ENCODE results near the gene AGPAT4.

Gene AGPAT4

DNA sequence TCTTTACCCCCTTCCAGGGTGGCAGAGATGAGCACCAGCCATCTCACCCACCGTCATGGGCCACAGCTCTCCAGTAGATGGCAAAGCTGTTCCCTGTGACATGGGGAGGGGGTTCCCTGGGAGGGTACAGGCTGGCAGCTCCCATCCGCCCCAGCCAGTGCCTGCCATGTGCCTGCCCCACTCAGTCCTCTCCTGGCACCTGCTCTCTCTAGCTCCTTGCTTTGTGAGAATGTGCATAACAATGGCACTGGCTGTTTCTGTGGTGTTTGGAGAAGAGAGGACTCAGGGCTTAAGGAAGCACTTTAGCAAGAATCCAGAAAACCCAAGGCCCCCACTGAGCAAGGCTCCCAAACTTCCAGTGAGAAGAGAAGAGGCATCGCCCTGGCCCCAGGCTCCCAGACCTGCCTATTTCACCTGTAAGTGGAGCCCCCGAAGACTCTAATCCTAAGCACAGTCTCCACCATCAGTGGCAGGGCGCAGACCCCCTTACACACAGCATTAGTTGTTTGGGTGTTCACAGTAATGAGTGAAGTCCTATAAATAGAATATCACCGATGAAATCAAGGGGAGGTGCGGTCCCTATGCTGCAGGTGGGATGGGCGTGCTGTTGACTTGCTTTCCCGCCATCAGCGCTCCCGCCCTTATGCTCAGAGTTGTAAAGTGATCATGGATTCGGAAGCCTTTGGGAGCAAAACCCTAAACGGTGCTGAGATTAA is 110.2 kb downstream of the AGPAT4 start:
- no peaks in the 10 kb centered on the region for H3K27me3 ChIP-seq (ENCODE audit: control insufficient read depth in 5 of 5, insufficient read depth in 4 of 5, low read length in 5 of 5)
- H3K9ac ChIP-seq (ENCODE audit: low read length in 5 of 5), result no peak overlapping the region
- H3K4me3 ChIP-seq (ENCODE audit: low read depth in 1 of 5, low read length in 5 of 5), result no peak overlapping the region
- H3K36me3 ChIP-seq (ENCODE audit: control insufficient read depth in 5 of 5, insufficient read depth in 5 of 5, low read length in 5 of 5), result peaks cover 0 to 51% (median 25%) of the 10 kb centered on the region in 5 donors
- no peak overlapping the region for H3K27ac ChIP-seq (ENCODE audit: low read depth, low read length)
- peaks cover under 1 to 21% (median 10%) of the 10 kb centered on the region in 5 donors for H3K4me1 ChIP-seq (ENCODE audit: control insufficient read depth in 5 of 5, insufficient read depth in 5 of 5, low read length in 5 of 5)
- H3K9me3 ChIP-seq (ENCODE audit: control insufficient read depth in 5 of 5, low read length in 5 of 5), result no peaks in the 10 kb centered on the region

GRCh38 chr6:161162722-161163121 is 111.1 kb downstream of the AGPAT4 start:
- Histone ChIP-seq H3K4me1 (ENCODE audit: control insufficient read depth in 5 of 5, insufficient read depth in 5 of 5, low read length in 5 of 5) (peaks cover 0 to 20% (median 5%) of the 10 kb centered on the region in 5 donors), H3K27ac (ENCODE audit: low read depth, low read length) (no peak overlapping the region), H3K4me3 (ENCODE audit: low read depth in 1 of 5, low read length in 5 of 5) (no peak overlapping the region), H3K27me3 (ENCODE audit: control insufficient read depth in 5 of 5, insufficient read depth in 4 of 5, low read length in 5 of 5) (no peaks in the 10 kb centered on the region), H3K36me3 (ENCODE audit: control insufficient read depth in 5 of 5, insufficient read depth in 5 of 5, low read length in 5 of 5) (peaks cover 0 to 54% (median 25%) of the 10 kb centered on the region in 5 donors), H3K9me3 (ENCODE audit: control insufficient read depth in 5 of 5, low read length in 5 of 5) (no peaks in the 10 kb centered on the region), H3K9ac (ENCODE audit: low read length in 5 of 5) (no peak overlapping the region)

DNA sequence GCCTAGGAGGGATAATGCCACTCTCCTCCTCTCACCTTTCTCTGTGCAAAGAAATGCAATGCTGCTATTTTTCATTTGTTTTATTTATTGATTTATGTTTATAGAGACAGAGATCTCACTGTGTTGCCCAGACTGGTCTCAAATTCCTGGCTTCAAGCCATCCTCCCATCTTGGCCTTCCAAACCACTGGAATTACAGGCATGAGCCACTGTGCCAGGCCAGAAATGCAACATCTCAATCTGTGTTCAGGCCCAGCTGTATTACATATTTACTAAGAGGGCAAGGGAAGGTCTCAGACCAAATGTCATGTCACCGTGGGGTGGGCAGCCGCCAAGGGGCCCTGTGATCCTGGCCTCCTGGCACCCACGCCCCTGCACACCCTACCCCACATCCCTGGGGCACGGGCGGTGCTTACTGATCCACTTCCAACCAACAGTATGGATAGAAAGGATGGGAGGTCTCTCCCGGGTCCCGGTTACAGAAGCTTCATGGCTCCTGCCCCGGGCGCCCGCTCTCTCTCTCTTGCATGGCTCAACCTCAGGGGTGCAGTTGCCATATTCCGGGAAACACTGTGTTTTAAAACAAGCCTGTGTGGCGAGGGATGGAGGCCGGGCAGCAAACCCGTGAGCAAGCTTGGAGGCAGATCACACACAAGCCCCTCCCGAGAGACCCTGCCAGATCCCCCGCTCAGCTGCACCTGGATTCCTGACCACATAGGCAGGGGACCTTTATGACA is 111.8 kb downstream of the AGPAT4 start:
- H3K27ac ChIP-seq (ENCODE audit: low read depth, low read length), result no peak overlapping the region
- H3K27me3 ChIP-seq (ENCODE audit: control insufficient read depth in 5 of 5, insufficient read depth in 4 of 5, low read length in 5 of 5), result no peaks in the 10 kb centered on the region
- H3K4me1 ChIP-seq (ENCODE audit: control insufficient read depth in 5 of 5, insufficient read depth in 5 of 5, low read length in 5 of 5), result peaks cover 0 to 20% (median 5%) of the 10 kb centered on the region in 5 donors
- H3K9ac ChIP-seq (ENCODE audit: low read length in 5 of 5), result no peak overlapping the region
- H3K4me3 ChIP-seq (ENCODE audit: low read depth in 1 of 5, low read length in 5 of 5), result no peak overlapping the region
- H3K9me3 ChIP-seq (ENCODE audit: control insufficient read depth in 5 of 5, low read length in 5 of 5), result no peaks in the 10 kb centered on the region
- H3K36me3 ChIP-seq (ENCODE audit: control insufficient read depth in 5 of 5, insufficient read depth in 5 of 5, low read length in 5 of 5), result peaks cover 0 to 54% (median 25%) of the 10 kb centered on the region in 5 donors

DNA sequence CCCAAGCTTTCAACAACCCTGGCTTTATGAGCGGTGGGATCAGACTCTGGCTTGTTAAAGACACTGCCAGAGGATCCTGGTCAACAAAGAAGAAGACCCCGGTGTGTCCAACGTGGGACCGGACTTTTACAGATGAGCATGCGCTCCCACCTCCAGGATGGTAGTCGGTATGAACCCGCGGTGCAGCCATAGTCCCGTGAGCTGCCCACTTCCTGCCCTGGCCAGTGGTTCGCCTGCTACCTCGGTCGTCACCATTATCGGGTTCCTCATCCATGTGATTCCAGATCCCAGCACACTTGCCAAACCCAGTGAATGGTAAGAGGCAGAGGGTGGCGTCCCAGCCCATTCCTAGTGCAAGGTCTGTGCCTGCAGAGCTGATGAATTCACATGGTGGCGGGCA is 112.7 kb downstream of the AGPAT4 start:
- peaks cover 0 to 2% (median 0%) of the 10 kb centered on the region in 5 donors for H3K9me3 ChIP-seq (ENCODE audit: control insufficient read depth in 5 of 5, low read length in 5 of 5)
- peaks cover 0 to 20% (median 5%) of the 10 kb centered on the region in 5 donors for H3K4me1 ChIP-seq (ENCODE audit: control insufficient read depth in 5 of 5, insufficient read depth in 5 of 5, low read length in 5 of 5)
- H3K4me3 ChIP-seq (ENCODE audit: low read depth in 1 of 5, low read length in 5 of 5), result no peak overlapping the region
- peaks cover 0 to 52% (median 25%) of the 10 kb centered on the region in 5 donors for H3K36me3 ChIP-seq (ENCODE audit: control insufficient read depth in 5 of 5, insufficient read depth in 5 of 5, low read length in 5 of 5)
- no peak overlapping the region for H3K27ac ChIP-seq (ENCODE audit: low read depth, low read length)
- no peaks in the 10 kb centered on the region for H3K27me3 ChIP-seq (ENCODE audit: control insufficient read depth in 5 of 5, insufficient read depth in 4 of 5, low read length in 5 of 5)
- no peak overlapping the region for H3K9ac ChIP-seq (ENCODE audit: low read length in 5 of 5)

DNA sequence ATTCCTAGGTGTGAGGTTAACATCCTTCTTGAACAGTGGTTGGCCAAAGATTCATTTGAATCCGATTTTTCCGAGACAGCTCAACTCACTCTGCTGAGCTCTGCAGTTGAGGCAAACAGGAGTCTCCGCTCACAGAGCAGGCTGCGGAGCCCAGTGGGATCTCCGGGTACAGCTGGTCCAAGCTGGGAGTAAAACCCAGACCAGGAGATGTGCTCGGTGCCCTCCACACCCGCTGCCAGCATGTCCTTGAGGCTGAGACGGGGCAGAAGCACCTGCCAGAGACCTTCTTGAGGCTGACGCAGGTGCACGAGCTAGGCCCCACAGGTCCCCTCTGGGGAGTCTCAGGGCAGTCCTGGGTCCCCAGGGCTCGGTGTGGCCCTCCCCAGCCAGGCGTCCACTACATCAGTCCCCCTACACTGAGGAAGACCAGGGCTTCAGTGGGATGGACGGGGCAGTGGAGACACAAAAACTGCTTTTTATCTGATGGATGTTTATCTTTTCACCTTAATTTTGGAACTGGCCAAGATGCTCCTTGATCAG is 119.0 kb downstream of the AGPAT4 start:
- Histone ChIP-seq H3K36me3 (ENCODE audit: control insufficient read depth in 5 of 5, insufficient read depth in 5 of 5, low read length in 5 of 5) (peaks cover 0 to 53% (median 17%) of the 10 kb centered on the region in 5 donors), H3K27ac (ENCODE audit: low read depth, low read length) (no peak overlapping the region), H3K9me3 (ENCODE audit: control insufficient read depth in 5 of 5, low read length in 5 of 5) (peaks cover 0 to 4% (median 0%) of the 10 kb centered on the region in 5 donors), H3K9ac (ENCODE audit: low read length in 5 of 5) (no peak overlapping the region), H3K4me3 (ENCODE audit: low read depth in 1 of 5, low read length in 5 of 5) (no peak overlapping the region), H3K4me1 (ENCODE audit: control insufficient read depth in 5 of 5, insufficient read depth in 5 of 5, low read length in 5 of 5) (no peaks in the 10 kb centered on the region), H3K27me3 (ENCODE audit: control insufficient read depth in 5 of 5, insufficient read depth in 4 of 5, low read length in 5 of 5) (no peaks in the 10 kb centered on the region)

GRCh38 chr6:161153725-161154124 is 120.1 kb downstream of the AGPAT4 start:
- Histone ChIP-seq H3K36me3 (ENCODE audit: control insufficient read depth in 5 of 5, insufficient read depth in 5 of 5, low read length in 5 of 5) (peaks cover 0 to 51% (median 18%) of the 10 kb centered on the region in 5 donors), H3K27ac (ENCODE audit: low read depth, low read length) (no peak overlapping the region), H3K9me3 (ENCODE audit: control insufficient read depth in 5 of 5, low read length in 5 of 5) (peaks cover 0 to 4% (median 0%) of the 10 kb centered on the region in 5 donors), H3K9ac (ENCODE audit: low read length in 5 of 5) (no peak overlapping the region), H3K4me1 (ENCODE audit: control insufficient read depth in 5 of 5, insufficient read depth in 5 of 5, low read length in 5 of 5) (no peaks in the 10 kb centered on the region), H3K4me3 (ENCODE audit: low read depth in 1 of 5, low read length in 5 of 5) (no peak overlapping the region), H3K27me3 (ENCODE audit: control insufficient read depth in 5 of 5, insufficient read depth in 4 of 5, low read length in 5 of 5) (no peaks in the 10 kb centered on the region)

DNA sequence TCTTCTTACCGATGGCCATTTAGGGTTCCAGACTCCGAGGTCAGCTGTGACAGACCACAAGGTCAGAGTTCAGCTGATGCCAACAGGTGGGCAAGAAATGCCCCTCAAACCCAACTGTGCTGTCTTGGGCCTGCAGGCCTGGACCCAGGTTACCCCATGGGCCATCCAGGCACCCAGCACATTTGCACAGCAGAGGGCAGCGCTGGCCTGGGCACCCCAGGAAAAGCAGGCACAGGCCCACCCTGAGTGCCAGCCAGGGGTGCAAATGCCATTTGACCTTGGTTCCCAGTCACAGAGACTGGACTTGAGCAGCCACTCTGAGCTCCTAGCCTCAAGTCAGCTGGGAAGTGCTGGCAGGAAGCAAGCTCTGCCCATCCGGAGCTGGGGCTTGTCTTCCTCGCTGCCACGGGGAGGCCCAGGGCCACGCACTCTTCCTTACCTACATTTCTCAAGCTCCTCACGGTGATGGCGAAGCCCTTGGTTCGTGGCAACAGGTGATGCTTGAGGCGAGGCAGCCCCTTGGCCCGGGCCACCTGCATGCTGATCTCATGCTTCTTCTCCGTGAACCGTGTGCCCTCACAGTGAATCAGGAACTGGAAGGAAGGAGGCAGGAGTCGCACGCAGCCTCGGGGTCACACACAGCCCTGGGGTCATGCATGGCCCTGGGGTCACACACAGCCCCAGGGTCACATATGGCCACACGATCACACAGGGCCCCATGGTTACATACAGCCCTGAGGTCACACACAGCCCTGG is 120.8 kb downstream of the AGPAT4 start:
- Histone ChIP-seq H3K4me1 (ENCODE audit: control insufficient read depth in 5 of 5, insufficient read depth in 5 of 5, low read length in 5 of 5) (no peaks in the 10 kb centered on the region), H3K4me3 (ENCODE audit: low read depth in 1 of 5, low read length in 5 of 5) (no peak overlapping the region), H3K9ac (ENCODE audit: low read length in 5 of 5) (no peak overlapping the region), H3K9me3 (ENCODE audit: control insufficient read depth in 5 of 5, low read length in 5 of 5) (peaks cover 0 to 4% (median 0%) of the 10 kb centered on the region in 5 donors), H3K36me3 (ENCODE audit: control insufficient read depth in 5 of 5, insufficient read depth in 5 of 5, low read length in 5 of 5) (peaks cover 0 to 53% (median 22%) of the 10 kb centered on the region in 5 donors), H3K27me3 (ENCODE audit: control insufficient read depth in 5 of 5, insufficient read depth in 4 of 5, low read length in 5 of 5) (no peaks in the 10 kb centered on the region), H3K27ac (ENCODE audit: low read depth, low read length) (no peak overlapping the region)

DNA sequence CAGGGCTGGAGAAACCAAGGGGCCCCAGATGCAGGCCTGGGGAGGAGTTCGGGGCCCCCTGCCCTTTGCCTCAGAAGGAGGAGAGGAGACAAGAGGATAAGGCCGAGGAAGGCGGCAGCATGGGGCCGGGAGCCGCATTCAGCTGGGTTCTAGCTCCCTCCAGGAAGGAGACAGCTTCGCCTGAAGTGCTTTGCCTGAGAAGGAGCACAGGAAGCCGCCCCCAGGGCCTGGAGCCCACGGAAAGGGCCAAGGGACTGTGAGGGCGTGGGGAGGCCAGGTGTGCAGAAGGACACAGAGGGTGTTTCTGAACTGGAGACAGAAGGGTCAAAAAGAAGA is 121.4 kb downstream of the AGPAT4 start:
- Histone ChIP-seq H3K36me3 (ENCODE audit: control insufficient read depth in 5 of 5, insufficient read depth in 5 of 5, low read length in 5 of 5) (peaks cover 0 to 57% (median 26%) of the 10 kb centered on the region in 5 donors), H3K9me3 (ENCODE audit: control insufficient read depth in 5 of 5, low read length in 5 of 5) (peaks cover 0 to 4% (median 0%) of the 10 kb centered on the region in 5 donors), H3K27ac (ENCODE audit: low read depth, low read length) (no peak overlapping the region), H3K4me1 (ENCODE audit: control insufficient read depth in 5 of 5, insufficient read depth in 5 of 5, low read length in 5 of 5) (no peaks in the 10 kb centered on the region), H3K4me3 (ENCODE audit: low read depth in 1 of 5, low read length in 5 of 5) (no peak overlapping the region), H3K27me3 (ENCODE audit: control insufficient read depth in 5 of 5, insufficient read depth in 4 of 5, low read length in 5 of 5) (no peaks in the 10 kb centered on the region), H3K9ac (ENCODE audit: low read length in 5 of 5) (no peak overlapping the region)

DNA sequence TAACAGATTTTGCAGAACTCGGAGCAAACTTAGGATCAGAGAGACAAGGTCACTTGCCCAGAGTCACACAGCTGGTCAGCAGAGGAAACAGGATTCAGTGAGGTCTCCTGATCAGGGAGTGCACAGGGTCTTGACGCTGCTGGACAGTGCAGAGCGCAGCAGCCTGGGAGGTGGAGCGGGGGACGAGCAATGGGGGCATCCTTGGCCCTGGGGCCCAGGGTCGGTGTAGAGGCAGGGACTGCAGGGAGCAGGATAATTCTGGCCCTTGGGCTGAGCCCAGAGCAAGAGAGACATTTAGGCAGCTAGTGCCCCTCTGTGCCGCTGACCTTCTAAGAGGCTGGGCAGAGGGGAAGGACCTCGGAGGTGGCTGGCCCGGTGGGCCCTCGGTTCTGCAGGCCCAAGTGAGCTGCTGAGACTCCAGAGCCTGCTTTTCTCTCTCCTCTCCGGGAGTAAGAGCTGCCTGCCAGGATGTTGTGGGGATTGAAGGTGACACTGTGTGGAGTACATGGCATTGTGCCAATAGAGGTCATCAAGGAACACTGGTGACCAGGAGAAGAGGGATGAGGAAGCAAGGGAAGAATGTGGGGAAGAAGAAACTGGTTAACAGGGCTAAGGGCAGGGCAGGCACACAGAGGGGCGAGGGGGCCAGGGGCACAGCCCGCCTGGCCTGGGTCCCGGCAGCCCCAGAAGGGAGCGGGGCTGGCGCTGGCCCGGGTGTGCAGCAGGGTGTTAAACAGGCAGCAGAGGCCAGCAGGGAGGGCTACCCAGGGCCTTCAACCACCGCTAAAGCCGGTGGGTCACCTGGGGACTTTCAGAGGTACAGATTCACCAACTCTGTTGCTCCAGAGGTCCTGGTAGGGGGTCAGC is 122.0 kb downstream of the AGPAT4 start:
- no peak overlapping the region for H3K27ac ChIP-seq (ENCODE audit: low read depth, low read length)
- peaks cover 0 to 63% (median 27%) of the 10 kb centered on the region in 5 donors for H3K36me3 ChIP-seq (ENCODE audit: control insufficient read depth in 5 of 5, insufficient read depth in 5 of 5, low read length in 5 of 5)
- H3K4me3 ChIP-seq (ENCODE audit: low read depth in 1 of 5, low read length in 5 of 5), result no peak overlapping the region
- no peaks in the 10 kb centered on the region for H3K4me1 ChIP-seq (ENCODE audit: control insufficient read depth in 5 of 5, insufficient read depth in 5 of 5, low read length in 5 of 5)
- H3K27me3 ChIP-seq (ENCODE audit: control insufficient read depth in 5 of 5, insufficient read depth in 4 of 5, low read length in 5 of 5), result no peaks in the 10 kb centered on the region
- peaks cover 0 to 4% (median 0%) of the 10 kb centered on the region in 5 donors for H3K9me3 ChIP-seq (ENCODE audit: control insufficient read depth in 5 of 5, low read length in 5 of 5)
- H3K9ac ChIP-seq (ENCODE audit: low read length in 5 of 5), result no peak overlapping the region
